ENCODE data around the gene EGFLAM.

The EGFLAM gene

GRCh38 chr5:38286002-38286401 lies 27.6 kb downstream of the EGFLAM start:
- in situ Hi-C loops (cut with HindIII; ENCODE audit: low pct_ligation_motif_present, low sequenced_read_pairs), result no loop called here
- no peaks in the 10 kb centered on the region for H3K27me3 ChIP-seq (replicated peaks)
- H3K36me3 ChIP-seq (replicated peaks), result no peaks in the 10 kb centered on the region
- DNase-seq, result no peak
- no peak overlapping the region for H3K27ac ChIP-seq
- H3K4me3 ChIP-seq (ENCODE audit: low read depth, low read length), result no peak overlapping the region
- TF ChIP-seq, protein P1, sequence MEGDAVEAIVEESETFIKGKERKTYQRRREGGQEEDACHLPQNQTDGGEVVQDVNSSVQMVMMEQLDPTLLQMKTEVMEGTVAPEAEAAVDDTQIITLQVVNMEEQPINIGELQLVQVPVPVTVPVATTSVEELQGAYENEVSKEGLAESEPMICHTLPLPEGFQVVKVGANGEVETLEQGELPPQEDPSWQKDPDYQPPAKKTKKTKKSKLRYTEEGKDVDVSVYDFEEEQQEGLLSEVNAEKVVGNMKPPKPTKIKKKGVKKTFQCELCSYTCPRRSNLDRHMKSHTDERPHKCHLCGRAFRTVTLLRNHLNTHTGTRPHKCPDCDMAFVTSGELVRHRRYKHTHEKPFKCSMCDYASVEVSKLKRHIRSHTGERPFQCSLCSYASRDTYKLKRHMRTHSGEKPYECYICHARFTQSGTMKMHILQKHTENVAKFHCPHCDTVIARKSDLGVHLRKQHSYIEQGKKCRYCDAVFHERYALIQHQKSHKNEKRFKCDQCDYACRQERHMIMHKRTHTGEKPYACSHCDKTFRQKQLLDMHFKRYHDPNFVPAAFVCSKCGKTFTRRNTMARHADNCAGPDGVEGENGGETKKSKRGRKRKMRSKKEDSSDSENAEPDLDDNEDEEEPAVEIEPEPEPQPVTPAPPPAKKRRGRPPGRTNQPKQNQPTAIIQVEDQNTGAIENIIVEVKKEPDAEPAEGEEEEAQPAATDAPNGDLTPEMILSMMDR (IDR thresholded peaks at IDR 0.05; ENCODE audit: low read depth, low read length, missing control alignments), result no peak

- in situ Hi-C loops (cut with HindIII; ENCODE audit: low pct_ligation_motif_present, low sequenced_read_pairs), result no loop called here
- H3K27ac ChIP-seq, result no peak overlapping the region
- no peak overlapping the region for H3K4me3 ChIP-seq (ENCODE audit: low read depth, low read length)
- no peaks in the 10 kb centered on the region for H3K36me3 ChIP-seq (replicated peaks)
- TF ChIP-seq, protein P1 (IDR thresholded peaks at IDR 0.05; ENCODE audit: low read depth, low read length, missing control alignments), result no peak
- H3K27me3 ChIP-seq (replicated peaks), result no peaks in the 10 kb centered on the region
- no peak for DNase-seq
Measured at GRCh38 chr5:38287124-38287523, 28.8 kb downstream of the EGFLAM start.

- in situ Hi-C loops (cut with HindIII; ENCODE audit: low pct_ligation_motif_present, low sequenced_read_pairs), result no loop called here
- Histone ChIP-seq H3K36me3 (replicated peaks) (no peaks in the 10 kb centered on the region), H3K27ac (no peak overlapping the region), H3K4me3 (ENCODE audit: low read depth, low read length) (no peak overlapping the region), H3K27me3 (replicated peaks) (no peaks in the 10 kb centered on the region)
- TF ChIP-seq, protein P1 (IDR thresholded peaks at IDR 0.05; ENCODE audit: low read depth, low read length, missing control alignments), result no peak
- DNase-seq, result no peak
Measured at GRCh38 chr5:38289457-38289856, 31.1 kb downstream of the EGFLAM start.

DNA sequence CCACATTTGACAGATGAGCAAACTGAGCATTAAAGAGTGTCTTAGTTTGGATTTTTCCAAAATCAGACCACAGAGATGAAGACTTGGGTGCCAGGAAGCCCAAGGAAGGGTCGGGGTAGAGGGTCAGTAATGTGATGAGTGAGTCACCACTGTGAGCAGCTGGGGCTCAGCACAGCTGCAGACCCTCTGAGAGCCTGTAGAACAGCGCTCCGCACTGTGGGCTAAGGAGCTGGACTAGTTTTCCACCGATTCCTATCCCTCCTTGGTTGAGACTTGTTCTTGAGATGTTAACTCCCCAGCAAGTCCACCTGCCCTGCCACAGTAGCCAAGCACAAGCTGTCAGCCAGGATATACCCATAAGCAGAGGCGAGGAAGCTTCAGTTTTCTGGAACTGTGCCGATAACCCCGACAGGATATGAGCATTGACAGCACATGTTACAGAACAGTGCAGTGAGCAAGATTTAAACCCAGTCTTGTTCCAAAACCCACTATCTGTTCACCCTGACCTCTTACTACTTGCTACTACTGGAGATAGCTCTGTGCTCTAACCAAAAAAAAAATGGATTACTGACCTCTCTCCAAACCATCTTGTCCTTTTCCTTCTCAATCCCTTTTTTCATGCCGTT lies 31.8 kb downstream of the EGFLAM start:
- TF ChIP-seq, protein P1 (IDR thresholded peaks at IDR 0.05; ENCODE audit: low read depth, low read length, missing control alignments), result no peak
- Histone ChIP-seq H3K4me3 (ENCODE audit: low read depth, low read length) (no peak overlapping the region), H3K27me3 (replicated peaks) (no peaks in the 10 kb centered on the region), H3K27ac (no peak overlapping the region), H3K36me3 (replicated peaks) (no peaks in the 10 kb centered on the region)
- in situ Hi-C loops (cut with HindIII; ENCODE audit: low pct_ligation_motif_present, low sequenced_read_pairs), result no loop called here
- no peak for DNase-seq

- no peak for DNase-seq
- in situ Hi-C loops (cut with HindIII; ENCODE audit: low pct_ligation_motif_present, low sequenced_read_pairs), result no loop called here
- Histone ChIP-seq H3K27ac (no peak overlapping the region), H3K27me3 (replicated peaks) (no peaks in the 10 kb centered on the region), H3K4me3 (ENCODE audit: low read depth, low read length) (no peak overlapping the region), H3K36me3 (replicated peaks) (no peaks in the 10 kb centered on the region)
- TF ChIP-seq, protein P1 (IDR thresholded peaks at IDR 0.05; ENCODE audit: low read depth, low read length, missing control alignments), result no peak
Measured at GRCh38 chr5:38291355-38291754, 33.0 kb downstream of the EGFLAM start.

DNA sequence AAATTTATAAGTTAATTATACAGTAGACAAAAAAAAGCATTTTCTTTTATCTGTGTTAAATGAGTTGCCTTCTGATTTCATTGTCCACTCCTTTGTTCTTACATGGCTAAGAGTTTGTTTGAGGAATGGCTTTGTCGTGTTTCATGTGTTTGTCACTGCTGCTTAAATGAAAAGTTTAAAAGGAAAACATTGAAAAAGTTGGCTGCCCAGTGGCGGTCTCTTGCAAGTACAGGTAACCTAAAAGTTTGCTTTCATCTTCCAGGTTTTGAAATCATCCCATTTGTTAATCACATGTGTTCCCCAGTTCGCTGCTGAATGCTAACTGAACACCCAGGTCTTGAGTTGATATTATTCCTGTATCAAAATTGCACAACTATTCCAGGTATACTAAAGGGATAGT lies 33.9 kb downstream of the EGFLAM start:
- Histone ChIP-seq H3K4me3 (ENCODE audit: low read depth, low read length) (no peak overlapping the region), H3K27me3 (replicated peaks) (no peaks in the 10 kb centered on the region), H3K36me3 (replicated peaks) (no peaks in the 10 kb centered on the region), H3K27ac (no peak overlapping the region)
- DNase-seq, result no peak
- TF ChIP-seq, protein P1 (IDR thresholded peaks at IDR 0.05; ENCODE audit: low read depth, low read length, missing control alignments), result no peak
- in situ Hi-C loops (cut with HindIII; ENCODE audit: low pct_ligation_motif_present, low sequenced_read_pairs), result no loop called here

Measured in brain microvascular endothelial cell (primary cell).